HepG2 (cell line): Measurements from ENCODE around the gene CPNE5. TPM values are rescaled to one million over a fixed set of nuclear protein-coding genes. Genes with fewer than 3 reads are reported as not detected.

Experiments used
- BHLHE40 ChIP-seq: IDR thresholded peaks from 2 replicates; pipeline ENCODE4 v1.6.1; 2011; ENCODE audit warnings: low read length, improper control_type of control experiment
- GPBP1L1 ChIP-seq: sonication (generic); formaldehyde crosslinking; IDR thresholded peaks from 2 replicates; pipeline ENCODE4 v1.5.0; 2020; ENCODE audit warnings: mild to moderate bottlenecking, missing genetic modification reagents
- KDM4B ChIP-seq: sonication (generic); formaldehyde crosslinking; IDR thresholded peaks from 2 replicates; pipeline ENCODE4 v1.4.0; 2020; ENCODE audit warnings: missing genetic modification reagents
- KDM5B ChIP-seq: sonication (generic); formaldehyde crosslinking; IDR thresholded peaks from 2 replicates; pipeline ENCODE4 v1.4.0; 2020; ENCODE audit warnings: missing genetic modification reagents, mild to moderate bottlenecking, borderline replicate concordance
- REL ChIP-seq: sonication (generic); formaldehyde crosslinking; conservative IDR thresholded peaks from 2 replicates; pipeline ENCODE4 v1.8.0; 2022; ENCODE audit warnings: mild to moderate bottlenecking, missing genetic modification reagents, moderate library complexity
- TARDBP ChIP-seq: sonication (generic); formaldehyde crosslinking; IDR thresholded peaks from 2 replicates; pipeline ENCODE4 v1.8.0; 2022; ENCODE audit warnings: mild to moderate bottlenecking, missing genetic modification reagents
- TBL1XR1 ChIP-seq: fragments of 150-350 bp; IDR thresholded peaks from 2 replicates; pipeline ENCODE4 v1.6.1; 2014; ENCODE audit warnings: borderline replicate concordance, low read length; ENCODE audit not compliant: partially characterized antibody
- TFE3 ChIP-seq: IDR thresholded peaks from 2 replicates; pipeline ENCODE4 v1.6.1; 2016
- TMF1 ChIP-seq: sonication (generic); formaldehyde crosslinking; IDR thresholded peaks from 2 replicates; pipeline ENCODE4 v1.8.1; 2022; ENCODE audit warnings: low read depth, missing genetic modification reagents
- TRIM24 ChIP-seq: sonication (generic); formaldehyde crosslinking; IDR thresholded peaks from 2 replicates; pipeline ENCODE4 v1.8.0; 2022; ENCODE audit warnings: mild to moderate bottlenecking, missing genetic modification reagents
- ZFAT ChIP-seq: sonication (generic); formaldehyde crosslinking; conservative IDR thresholded peaks from 2 replicates; pipeline ENCODE4 v1.8.1; 2023; ENCODE audit warnings: missing genetic modification reagents, inconsistent platforms
- ZHX1 ChIP-seq: sonication (generic); formaldehyde crosslinking; IDR thresholded peaks from 2 replicates; pipeline ENCODE4 v1.8.1; 2022; ENCODE audit warnings: low read depth, mild to moderate bottlenecking, missing genetic modification reagents
- ZMYM2 ChIP-seq: sonication (generic); formaldehyde crosslinking; IDR thresholded peaks from 2 replicates; pipeline ENCODE4 v1.8.0; 2022; ENCODE audit warnings: mild to moderate bottlenecking, missing genetic modification reagents
- ZNF205 ChIP-seq: IDR thresholded peaks from 2 replicates; pipeline ENCODE4 v1.6.1; 2018; ENCODE audit warnings: missing biosample characterization, missing genetic modification reagents
- ZNF275 ChIP-seq: sonication (generic); formaldehyde crosslinking; IDR thresholded peaks from 2 replicates; pipeline ENCODE4 v1.8.0; 2022; ENCODE audit warnings: missing genetic modification reagents, mild to moderate bottlenecking, inconsistent platforms, borderline replicate concordance
- ZNF362 ChIP-seq: sonication (generic); formaldehyde crosslinking; IDR thresholded peaks from 2 replicates; pipeline ENCODE4 v1.4.0; 2020; ENCODE audit warnings: missing genetic modification reagents, mild to moderate bottlenecking, borderline replicate concordance
- ZNF484 ChIP-seq: sonication (generic); formaldehyde crosslinking; IDR thresholded peaks from 2 replicates; pipeline ENCODE4 v1.5.1; 2020; ENCODE audit warnings: mild to moderate bottlenecking, low read depth, missing genetic modification reagents, borderline replicate concordance
- ZSCAN20 ChIP-seq: sonication (generic); formaldehyde crosslinking; IDR thresholded peaks from 2 replicates; pipeline ENCODE4 v1.4.0; 2020; ENCODE audit warnings: missing genetic modification reagents, mild to moderate bottlenecking, borderline replicate concordance
- ZSCAN29 ChIP-seq: sonication (generic); formaldehyde crosslinking; conservative IDR thresholded peaks from 2 replicates; pipeline ENCODE4 v1.4.0; 2020; ENCODE audit warnings: mild to moderate bottlenecking, missing genetic modification reagents
- polyA plus RNA-seq, 8 experiments: library from polyadenylated mRNA; depleted of rRNA in 3 of 8; stranded (reverse) in 7 of 8; unstranded in 1 of 8; fragments of >200 nt; fragmentation: Illumina TruSeq in 4 of 8; extraction: Trizol in 4 of 8; gene quantifications; 2 replicates each; pipeline versions ENCODE4 v1.2.1 to v1.2.3, GENCODE V29; 2011 to 2016; ENCODE audit warnings: low read depth in 4 of 8, missing spikeins in 1 of 8, mixed read lengths in 1 of 8; ENCODE audit not compliant: insufficient read depth in 1 of 8
- total RNA-seq, 5 experiments: library from RNA; depleted of rRNA; stranded (reverse); fragments of >200 nt; fragmentation: Illumina TruSeq; extraction: Trizol; gene quantifications; 2 replicates each; pipeline ENCODE4 v1.2.3, GENCODE V29; 2016; ENCODE audit warnings: low read depth in 1 of 5

Gene CPNE5
- total and polyA plus RNA-seq, 2 of the 13 experiments (the other 11 are each of a cell fraction or from before 2014, with no cell fraction given) = 0.16 TPM; not detected in 1

GRCh38 chr6:36885461-36886401 is 46.5 kb upstream of the CPNE5 start, which contains the start of gene C6orf89 (continued):
- TF ChIP-seq GPBP1L1 (CRISPR knock-in tag) = no peak
- 0 out of 2 replicates have a peak, but pooled peaks have one; percentile 60 for TF ChIP-seq ZMYM2 (CRISPR knock-in tag)
- peak; percentile 99 for TF ChIP-seq TARDBP
- peak; percentile 87; the same call in 1 of the 2 replicates for TF ChIP-seq ZNF205 (CRISPR knock-in tag)
- TF ChIP-seq TBL1XR1 = peak; percentile 83
- no peak for TF ChIP-seq TFE3
- no peak for TF ChIP-seq ZSCAN20
- TF ChIP-seq ZHX1 (CRISPR knock-in tag) = peak; percentile 80; the same call in 1 of the 2 replicates
- TF ChIP-seq ZSCAN29 = peak; percentile 82; the same call in 1 of the 2 replicates
- 0 out of 2 replicates have a peak, but pooled peaks have one; percentile 63 for TF ChIP-seq ZNF362 (CRISPR knock-in tag)
- TF ChIP-seq ZNF275 (CRISPR knock-in tag) = peak; percentile 95
- TF ChIP-seq ZNF484 (CRISPR knock-in tag) = no peak
- TF ChIP-seq KDM4B (CRISPR knock-in tag) = peak; percentile 94
- peak; percentile 95; the same call in 1 of the 2 replicates for TF ChIP-seq KDM5B (CRISPR knock-in tag)
- 0 out of 2 replicates have a peak, but pooled peaks have one; percentile 52 for TF ChIP-seq REL (CRISPR knock-in tag)
- no peak for TF ChIP-seq ZFAT (CRISPR knock-in tag)
- TF ChIP-seq TRIM24 = no peak
- peak; percentile 64 for TF ChIP-seq BHLHE40
- 0 out of 2 replicates have a peak, but pooled peaks have one; percentile 43 for TF ChIP-seq TMF1 (CRISPR knock-in tag)
